ENCODE data around the gene PTPRT. TPM values are rescaled to one million over a fixed set of nuclear protein-coding genes. Genes with fewer than 3 reads are reported as not detected.

The PTPRT gene
- total RNA-seq, 1 experiment from 2014 or later = not detected

GRCh38 chr20:42484335-42484734, 705.4 kb downstream of the PTPRT start:
- no TSS peak for BruUV-seq (replicated peaks)
- Histone ChIP-seq H3K27me3 (ENCODE audit: insufficient read depth, low read length) (no peaks in the 10 kb centered on the region), H3K9me3 (ENCODE audit: control insufficient read depth in 1 of 2, insufficient read depth in 1 of 2, low read depth in 1 of 2, low read length in 2 of 2) (peaks cover 0 to 21% of the 10 kb centered on the region in 2 experiments; a peak in 2 of 4 replicates), H3K79me2 (ENCODE audit: insufficient read depth, low read length) (no peaks in the 10 kb centered on the region), H3K9ac (ENCODE audit: low read length) (no peak overlapping the region), H3K4me2 (ENCODE audit: low read length) (no peak overlapping the region), H4K20me1 (ENCODE audit: insufficient read depth) (no peaks in the 10 kb centered on the region), H3K4me3 (replicated peaks in 1 of 2; ENCODE audit: low read depth in 1 of 2, low read length in 2 of 2) (no peak overlapping the region), H3K27ac (ENCODE audit: low read depth, low read length) (no peak overlapping the region), H2AFZ (ENCODE audit: low read depth, low read length, poor library complexity, severe bottlenecking) (no peak overlapping the region), H3K4me1 (ENCODE audit: control insufficient read depth in 1 of 2, insufficient read depth in 2 of 2, low read length in 2 of 2) (no peaks in the 10 kb centered on the region), H3K36me3 (ENCODE audit: control insufficient read depth in 1 of 2, insufficient read depth in 2 of 2, low read length in 2 of 2) (no peaks in the 10 kb centered on the region), H3K9me2 (ENCODE audit: insufficient read depth) (no peaks in the 10 kb centered on the region)
- ChIA-PET RAD21 (ENCODE audit: low non-redundant PET in 1 of 2, low total read pairs in 2 of 2, uncharacterized antibody in 2 of 2, unreplicated experiment in 2 of 2) (no interaction called here), POLR2A (no interaction called here), CTCF (no interaction called here)
- TF ChIP-seq EGR1 (IDR thresholded peaks at IDR 0.05; ENCODE audit: low read depth) = no peak
- TF ChIP-seq YY1 (IDR thresholded peaks at IDR 0.05; ENCODE audit: extremely low read depth, insufficient replicate concordance, low read depth, low read length) = no peak
- TF ChIP-seq REST (IDR thresholded peaks at IDR 0.05; ENCODE audit: low read depth) = no peak
- no peak for TF ChIP-seq SRF (IDR thresholded peaks at IDR 0.05; ENCODE audit: low read depth)
- no peak for TF ChIP-seq ZNF274 (IDR thresholded peaks at IDR 0.05; ENCODE audit: low read depth, low read length)
- TF ChIP-seq ELF1 (IDR thresholded peaks at IDR 0.05; ENCODE audit: borderline replicate concordance, low read depth) = no peak
- no peak for TF ChIP-seq ATF3 (IDR thresholded peaks at IDR 0.05)
- no peak for TF ChIP-seq EZH2phosphoT487 (IDR thresholded peaks at IDR 0.05; ENCODE audit: borderline replicate concordance)
- ATAC-seq = no peak
- no peak for DNase-seq (ENCODE audit: low read depth, low spot score)
- intact Hi-C loops (cut with micrococcal nuclease) = no loop called here

Measured in HCT116 (cell line).